ENCODE results near the gene AGPAT2.

The AGPAT2 gene

GRCh38 chr9:136626066-136626725 is 61.1 kb downstream of the AGPAT2 start:
- no peaks in the 10 kb centered on the region for H3K36me3 ChIP-seq (ENCODE audit: control insufficient read depth in 2 of 2, insufficient read depth in 1 of 2, low read length in 2 of 2)
- H3K27ac ChIP-seq (ENCODE audit: extremely low read depth, low read depth, low read length), result no peak overlapping the region
- CTCF ChIA-PET, result interaction anchor here (0.9 to 9.3 kb wide), 4 partner anchors 46 to 281 kb away, joined by 3 to 360 read pairs (median 5); no protein-coding TSS in a partner anchor
- no peak for TF ChIP-seq GLI2 (tag by site-specific recombination; IDR thresholded peaks at IDR 0.05; ENCODE audit: borderline replicate concordance, low read depth)
- TF ChIP-seq ZNF571 (tag by site-specific recombination; IDR thresholded peaks at IDR 0.05), result no peak
- TF ChIP-seq TSHZ1 (tag by site-specific recombination; IDR thresholded peaks at IDR 0.05; ENCODE audit: borderline replicate concordance), result no peak
- TF ChIP-seq OVOL3 (tag by site-specific recombination; IDR thresholded peaks at IDR 0.05), result no peak
- TF ChIP-seq ZNF18 (tag by site-specific recombination; IDR thresholded peaks at IDR 0.05), result no peak
- no peak for TF ChIP-seq OSR2 (tag by site-specific recombination; IDR thresholded peaks at IDR 0.05)
- no peak for TF ChIP-seq ZNF114 (tag by site-specific recombination; IDR thresholded peaks at IDR 0.05)
- no peak for TF ChIP-seq PATZ1 (tag by site-specific recombination; IDR thresholded peaks at IDR 0.05)
- no peak for TF ChIP-seq ZNF658 (tag by site-specific recombination; IDR thresholded peaks at IDR 0.05)
- TF ChIP-seq TRIM28 (IDR thresholded peaks at IDR 0.05; ENCODE audit: borderline replicate concordance, low read length), result no peak
- no peak for TF ChIP-seq ZNF560 (tag by site-specific recombination; IDR thresholded peaks at IDR 0.05; ENCODE audit: borderline replicate concordance)
- TF ChIP-seq ZFP37 (tag by site-specific recombination; IDR thresholded peaks at IDR 0.05), result no peak
- H3K4me3 ChIP-seq (ENCODE audit: low read depth, low read length), result no peak overlapping the region
- no peaks in the 10 kb centered on the region; the same call in 1 of the 2 replicates for H3K4me1 ChIP-seq (ENCODE audit: control insufficient read depth, insufficient read depth, low read length)
- POLR2A ChIA-PET, result interaction anchor here (2.5 kb wide), 1 partner anchor 141 kb away, joined by 7 read pairs; no protein-coding TSS in a partner anchor
- no peaks in the 10 kb centered on the region for H3K9me3 ChIP-seq (ENCODE audit: control insufficient read depth, insufficient read depth, low read depth, low read length)

GRCh38 chr9:136625101-136626065 is 61.9 kb downstream of the AGPAT2 start:
- Histone ChIP-seq H3K27ac (ENCODE audit: extremely low read depth, low read depth, low read length) (no peak overlapping the region), H3K9me3 (ENCODE audit: control insufficient read depth, insufficient read depth, low read depth, low read length) (no peaks in the 10 kb centered on the region), H3K4me1 (ENCODE audit: control insufficient read depth, insufficient read depth, low read length) (no peaks in the 10 kb centered on the region; the same call in 1 of the 2 replicates), H3K36me3 (ENCODE audit: control insufficient read depth in 2 of 2, insufficient read depth in 1 of 2, low read length in 2 of 2) (no peaks in the 10 kb centered on the region), H3K4me3 (ENCODE audit: low read depth, low read length) (no peak overlapping the region)
- ChIA-PET POLR2A (interaction anchor here (1.0 to 2.5 kb wide), 5 partner anchors 79 to 140 kb away, joined by 3 to 7 read pairs (median 4); partner anchors contain the start of gene NOTCH1), CTCF (interaction anchor here (0.6 to 9.3 kb wide), 15 partner anchors 8 to 192 kb away, joined by 3 to 360 read pairs (median 4); no protein-coding TSS in a partner anchor)
- TF ChIP-seq ZNF121 (tag by site-specific recombination; IDR thresholded peaks at IDR 0.05) (no peak), SETDB1 (IDR thresholded peaks at IDR 0.05; ENCODE audit: insufficient read length, low read length) (no peak), ZFP41 (tag by site-specific recombination; IDR thresholded peaks at IDR 0.05; ENCODE audit: borderline replicate concordance) (no peak), ZNF112 (tag by site-specific recombination; IDR thresholded peaks at IDR 0.05) (no peak), BCL11B (tag by site-specific recombination; IDR thresholded peaks at IDR 0.05; ENCODE audit: low read depth) (peak; percentile 46; the same call in 1 of the 2 replicates), ZNF24 (tag by site-specific recombination; IDR thresholded peaks at IDR 0.05) (no peak), ZNF433 (tag by site-specific recombination; IDR thresholded peaks at IDR 0.05; ENCODE audit: low read depth) (no peak), KLF10 (tag by site-specific recombination; IDR thresholded peaks at IDR 0.05) (no peak), ZNF571 (tag by site-specific recombination; IDR thresholded peaks at IDR 0.05) (no peak), ZNF324 (tag by site-specific recombination; IDR thresholded peaks at IDR 0.05) (no peak), ZNF449 (tag by site-specific recombination; IDR thresholded peaks at IDR 0.05) (no peak), ZFHX2 (tag by site-specific recombination; conservative IDR thresholded peaks at IDR 0.05) (peak; percentile 77), ZNF514 (tag by site-specific recombination; IDR thresholded peaks at IDR 0.05) (no peak), ZIC2 (tag by site-specific recombination; IDR thresholded peaks at IDR 0.05) (peak; percentile 59)
